Karpas-422 (cell line): ENCODE results near the gene RUFY4. TPM values are rescaled to one million over a fixed set of nuclear protein-coding genes. Genes with fewer than 3 reads are reported as not detected.

Experiments used
- DNase-seq: peaks from one replicate; pipeline ENCODE4 v3.0.0-alpha.2; 2015
- H2AFZ ChIP-seq: fragments of 200-600 bp; sonication (generic); 2 replicates; pipeline ENCODE4 v1.6.1; 2014; ENCODE audit warnings: antibody characterized with exemption, low read length, mixed read lengths
- H3K27ac ChIP-seq: fragments of 200-600 bp; sonication (generic); 2 replicates; pipeline ENCODE4 v1.5.1; 2014; ENCODE audit warnings: mild to moderate bottlenecking, low read length, moderate library complexity
- H3K27me3 ChIP-seq: fragments of 200-600 bp; sonication (generic); 2 replicates; pipeline ENCODE4 v1.6.1; 2014; ENCODE audit warnings: low read length, mixed read lengths
- H3K36me3 ChIP-seq: fragments of 200-600 bp; sonication (generic); 2 replicates; pipeline ENCODE4 v1.6.1; 2014; ENCODE audit warnings: low read length, mixed read lengths; ENCODE audit not compliant: insufficient read depth
- H3K4me1 ChIP-seq: fragments of 200-600 bp; sonication (generic); 2 replicates; pipeline ENCODE4 v1.6.1; 2014; ENCODE audit warnings: mild to moderate bottlenecking, low read length, mixed read lengths
- H3K4me2 ChIP-seq: fragments of 200-600 bp; sonication (generic); 2 replicates; pipeline ENCODE4 v1.6.1; 2014; ENCODE audit warnings: low read length, low read depth, mild to moderate bottlenecking; ENCODE audit not compliant: poor library complexity, severe bottlenecking
- H3K4me3 ChIP-seq: fragments of 200-600 bp; sonication (generic); 2 replicates; pipeline ENCODE4 v1.5.1; 2014; ENCODE audit warnings: mild to moderate bottlenecking, antibody characterized with exemption, low read length, mixed read lengths
- H3K79me2 ChIP-seq: fragments of 200-600 bp; sonication (generic); 2 replicates; pipeline ENCODE4 v1.6.1; 2014; ENCODE audit warnings: mild to moderate bottlenecking, low read length, mixed read lengths
- H3K9ac ChIP-seq: fragments of 200-600 bp; sonication (generic); 2 replicates; pipeline ENCODE4 v1.6.0; 2014; ENCODE audit warnings: low read length
- H3K9me2 ChIP-seq: fragments of 200-600 bp; sonication (generic), shearing (Covaris generic); replicated peaks from 2 replicates; pipeline ENCODE4 v1.6.0; 2014; ENCODE audit warnings: mild to moderate bottlenecking, low read length, moderate library complexity; ENCODE audit not compliant: insufficient read depth
- H3K9me3 ChIP-seq: fragments of 300-700, 200-600 bp; sonication (generic); 2 replicates; pipeline ENCODE4 v1.6.1; 2014; ENCODE audit warnings: low read length, mixed read lengths
- H4K20me1 ChIP-seq: fragments of 200-600 bp; sonication (generic); 2 replicates; pipeline ENCODE4 v1.6.1; 2014; ENCODE audit warnings: mild to moderate bottlenecking, antibody characterized with exemption, low read length, low read depth; ENCODE audit not compliant: insufficient read depth
- total RNA-seq: library from RNA; depleted of rRNA; stranded (reverse); fragments of >200 nt; shearing (Covaris generic); gene quantifications from 2 replicates; pipeline ENCODE4 v1.2.3, GENCODE V29; 2014; ENCODE audit warnings: low replicate concordance

The RUFY4 gene
- total RNA-seq, 1 experiment from 2014 or later: not detected

- Histone ChIP-seq H3K79me2 (no peaks in the 10 kb centered on the region), H3K27me3 (no peaks in the 10 kb centered on the region), H3K4me2 (no peak overlapping the region), H3K36me3 (no peaks in the 10 kb centered on the region), H3K4me3 (no peak overlapping the region), H2AFZ (no peak overlapping the region), H3K9me2 (no peaks in the 10 kb centered on the region), H3K9me3 (no peaks in the 10 kb centered on the region), H3K9ac (no peak overlapping the region), H3K27ac (no peak overlapping the region), H3K4me1 (no peaks in the 10 kb centered on the region), H4K20me1 (no peaks in the 10 kb centered on the region)
- no peak for DNase-seq
These were observed 5.2 kb upstream of the RUFY4 start for GRCh38 chr2:218063896-218064295.

- Histone ChIP-seq H3K4me2 (no peak overlapping the region), H3K27ac (no peak overlapping the region), H2AFZ (no peak overlapping the region), H3K9me2 (no peaks in the 10 kb centered on the region), H3K36me3 (no peaks in the 10 kb centered on the region), H4K20me1 (no peaks in the 10 kb centered on the region), H3K79me2 (no peaks in the 10 kb centered on the region), H3K4me1 (no peaks in the 10 kb centered on the region), H3K9ac (no peak overlapping the region), H3K9me3 (no peaks in the 10 kb centered on the region), H3K4me3 (no peak overlapping the region), H3K27me3 (no peaks in the 10 kb centered on the region)
- DNase-seq: no peak
These were observed 3.6 kb upstream of the RUFY4 start for GRCh38 chr2:218065239-218066006.

- Histone ChIP-seq H3K27ac (no peak overlapping the region), H3K4me1 (no peaks in the 10 kb centered on the region)
These were observed 2.0 kb upstream of the RUFY4 start for GRCh38 chr2:218066926-218067515.

GRCh38 chr2:218067523-218067922, 1.5 kb upstream of the RUFY4 start:
- H3K9me2 ChIP-seq: no peaks in the 10 kb centered on the region
- DNase-seq: no peak

More at GRCh38 chr2:218066926-218067515, 2.0 kb upstream of the RUFY4 start:
- no peaks in the 10 kb centered on the region for H3K36me3 ChIP-seq
- no peak overlapping the region for H3K4me3 ChIP-seq
- no peak overlapping the region for H3K9ac ChIP-seq
- DNase-seq: no peak
- H3K79me2 ChIP-seq: no peaks in the 10 kb centered on the region
- H3K4me2 ChIP-seq: no peak overlapping the region
- no peaks in the 10 kb centered on the region for H4K20me1 ChIP-seq
- no peaks in the 10 kb centered on the region for H3K9me3 ChIP-seq
- no peaks in the 10 kb centered on the region for H3K9me2 ChIP-seq
- no peak overlapping the region for H2AFZ ChIP-seq
- H3K27me3 ChIP-seq: no peaks in the 10 kb centered on the region

GRCh38 chr2:218069606-218070300, 700 bp downstream of the RUFY4 start:
- H3K79me2 ChIP-seq: no peaks in the 10 kb centered on the region
- H3K4me1 ChIP-seq: no peaks in the 10 kb centered on the region
- no peak for DNase-seq
- no peak overlapping the region for H3K9ac ChIP-seq
- H3K4me2 ChIP-seq: no peak overlapping the region
- no peaks in the 10 kb centered on the region for H3K9me3 ChIP-seq
- H3K9me2 ChIP-seq: no peaks in the 10 kb centered on the region
- H3K4me3 ChIP-seq: no peak overlapping the region
- H3K36me3 ChIP-seq: no peaks in the 10 kb centered on the region
- no peaks in the 10 kb centered on the region for H3K27me3 ChIP-seq
- H3K27ac ChIP-seq: no peak overlapping the region
- no peaks in the 10 kb centered on the region for H4K20me1 ChIP-seq
- H2AFZ ChIP-seq: no peak overlapping the region

More at GRCh38 chr2:218067523-218067922, 1.5 kb upstream of the RUFY4 start:
- Histone ChIP-seq H3K36me3 (no peaks in the 10 kb centered on the region), H3K27ac (no peak overlapping the region), H3K9ac (no peak overlapping the region), H3K4me2 (no peak overlapping the region), H2AFZ (no peak overlapping the region), H4K20me1 (no peaks in the 10 kb centered on the region), H3K9me3 (no peaks in the 10 kb centered on the region), H3K4me1 (no peaks in the 10 kb centered on the region), H3K27me3 (no peaks in the 10 kb centered on the region), H3K4me3 (no peak overlapping the region), H3K79me2 (no peaks in the 10 kb centered on the region)

- Histone ChIP-seq H3K4me3 (no peak overlapping the region), H4K20me1 (no peaks in the 10 kb centered on the region), H3K27ac (no peak overlapping the region), H3K9me3 (no peaks in the 10 kb centered on the region), H3K4me2 (no peak overlapping the region), H3K9ac (no peak overlapping the region), H3K9me2 (no peaks in the 10 kb centered on the region), H3K79me2 (no peaks in the 10 kb centered on the region), H2AFZ (no peak overlapping the region), H3K27me3 (no peaks in the 10 kb centered on the region), H3K36me3 (no peaks in the 10 kb centered on the region), H3K4me1 (no peaks in the 10 kb centered on the region)
- DNase-seq: no peak
These were observed 1.5 kb downstream of the RUFY4 start for GRCh38 chr2:218070587-218070986.

- no peaks in the 10 kb centered on the region for H3K36me3 ChIP-seq
- H3K27ac ChIP-seq: no peak overlapping the region
- H3K4me2 ChIP-seq: no peak overlapping the region
- DNase-seq: no peak
- no peak overlapping the region for H3K4me3 ChIP-seq
- no peaks in the 10 kb centered on the region for H3K9me3 ChIP-seq
- no peaks in the 10 kb centered on the region for H4K20me1 ChIP-seq
- no peaks in the 10 kb centered on the region for H3K9me2 ChIP-seq
- H3K79me2 ChIP-seq: no peaks in the 10 kb centered on the region
- no peaks in the 10 kb centered on the region for H3K27me3 ChIP-seq
- H2AFZ ChIP-seq: no peak overlapping the region
- no peak overlapping the region for H3K9ac ChIP-seq
- no peaks in the 10 kb centered on the region for H3K4me1 ChIP-seq
These were observed 2.3 kb downstream of the RUFY4 start for GRCh38 chr2:218071218-218071937.

- no peaks in the 10 kb centered on the region for H4K20me1 ChIP-seq
These were observed 2.9 kb downstream of the RUFY4 start for GRCh38 chr2:218072002-218072401.

More at GRCh38 chr2:218072002-218072401, 2.9 kb downstream of the RUFY4 start:
- H3K9me2 ChIP-seq: no peaks in the 10 kb centered on the region
- no peak overlapping the region for H3K27ac ChIP-seq
- H3K4me3 ChIP-seq: no peak overlapping the region
- no peak for DNase-seq
- H3K36me3 ChIP-seq: no peaks in the 10 kb centered on the region
- no peak overlapping the region for H3K9ac ChIP-seq
- H3K4me2 ChIP-seq: no peak overlapping the region
- H3K4me1 ChIP-seq: no peaks in the 10 kb centered on the region
- no peaks in the 10 kb centered on the region for H3K27me3 ChIP-seq
- H3K79me2 ChIP-seq: no peaks in the 10 kb centered on the region
- no peaks in the 10 kb centered on the region for H3K9me3 ChIP-seq
- H2AFZ ChIP-seq: no peak overlapping the region
